Measurements from ENCODE around the gene LPIN1. TPM values are rescaled to one million over a fixed set of nuclear protein-coding genes. Genes with fewer than 3 reads are reported as not detected.

LPIN1 gene
- total RNA-seq, 2 donors from 2014 or later = 15.0 to 47.5 TPM

- Histone ChIP-seq H3K9me3 (no peaks in the 10 kb centered on the region), H3K27me3 (no peaks in the 10 kb centered on the region), H3K27ac (no peak overlapping the region), H3K4me3 (no peak overlapping the region), H3K36me3 (replicated peaks in 1 of 2; ENCODE audit: insufficient read depth in 1 of 2, low read depth in 2 of 2) (no peaks in the 10 kb centered on the region), H3K4me1 (peaks cover 9% of the 10 kb centered on the region)
- intact Hi-C loops (cut with DNase I) = no loop called here
- no peak for DNase-seq
- 39 to 61% methylated on average over 2 of the region's 2 CpGs for WGBS, 2 donors
- ATAC-seq = no peak
- TF ChIP-seq POLR2A (IDR thresholded peaks at IDR 0.05) (no peak), CTCF (IDR thresholded peaks at IDR 0.05) (no peak)
Observed at GRCh38 chr2:11875481-11875880, 129.0 kb downstream of the LPIN1 start.

GRCh38 chr2:11876436-11876835 is 130.0 kb downstream of the LPIN1 start:
- DNase-seq (no peak), ATAC-seq (no peak)
- Histone ChIP-seq H3K36me3 (replicated peaks in 1 of 2; ENCODE audit: insufficient read depth in 1 of 2, low read depth in 2 of 2) (no peaks in the 10 kb centered on the region), H3K4me3 (no peak overlapping the region), H3K4me1 (peaks cover 9% of the 10 kb centered on the region), H3K9me3 (no peaks in the 10 kb centered on the region), H3K27ac (no peak overlapping the region), H3K27me3 (no peaks in the 10 kb centered on the region)
- WGBS, 2 donors = 86 to 90% methylated on average over 5 to 6 of the region's 6 CpGs
- intact Hi-C loops (cut with DNase I) = no loop called here
- no peak for TF ChIP-seq CTCF (IDR thresholded peaks at IDR 0.05)
- TF ChIP-seq POLR2A (IDR thresholded peaks at IDR 0.05) = no peak

- H3K4me1 ChIP-seq = peaks cover 9% of the 10 kb centered on the region
- ATAC-seq (no peak), DNase-seq (no peak)
- no peak overlapping the region for H3K27ac ChIP-seq
- no peak overlapping the region for H3K4me3 ChIP-seq
- intact Hi-C loops (cut with DNase I) = no loop called here
- WGBS, 2 donors = 77 to 81% methylated on average over 5 of the region's 5 CpGs
- no peaks in the 10 kb centered on the region for H3K36me3 ChIP-seq (replicated peaks in 1 of 2; ENCODE audit: insufficient read depth in 1 of 2, low read depth in 2 of 2)
- H3K9me3 ChIP-seq = no peaks in the 10 kb centered on the region
- TF ChIP-seq POLR2A (IDR thresholded peaks at IDR 0.05) (no peak), CTCF (IDR thresholded peaks at IDR 0.05) (no peak)
- H3K27me3 ChIP-seq = no peaks in the 10 kb centered on the region
Observed at GRCh38 chr2:11876889-11877288, 130.5 kb downstream of the LPIN1 start.

MicroRNA genes within 50 kb of the gene (microRNA counts, 767-probe panel; counts per million panel counts)
- microRNA hsa-miR-548s = 0 to 736 counts per million in 2 donors

Small RNA genes lying within 50 kb of the gene (microRNA-seq; reads per million reads assigned to microRNA genes)
- 0 reads per million in 2 donors for gene MIR4262 (ENCODE audit: borderline number of aligned reads in 2 of 2, borderline replicate concordance in 2 of 2)
- 0 reads per million in 2 donors for gene MIR548S (ENCODE audit: borderline number of aligned reads in 2 of 2, borderline replicate concordance in 2 of 2)

Small RNA genes lying within 50 kb of the gene (small RNA-seq; reads per million reads assigned to genes)
- gene MIR4262 (not detected), gene MIR548S (not detected)

Other genes with a start within 250 kb of the LPIN1 start
- 10 to 100 TPM; 10.4 to 19.8 TPM for gene GREB1, start 212.6 kb upstream of the LPIN1 start, total RNA-seq
- not detected for gene NTSR2, start 76.4 kb upstream of the LPIN1 start, total RNA-seq